SU-DHL-6 (cell line): Measurements from ENCODE around the gene ZMYND10.

Experiments
- H2AFZ ChIP-seq: fragments of 200-600 bp; sonication (generic); 2 replicates; pipeline ENCODE4 v1.6.1; 2014; ENCODE audit warnings: low read depth, mild to moderate bottlenecking, moderate library complexity, mixed read lengths, antibody characterized with exemption, low read length; ENCODE audit not compliant: severe bottlenecking
- H3F3A ChIP-seq: fragments of 200-600 bp; shearing (Covaris generic); 2 replicates; pipeline ENCODE4 v1.6.0; 2016; ENCODE audit warnings: antibody characterized with exemption, mild to moderate bottlenecking; ENCODE audit not compliant: insufficient read depth
- H3K27ac ChIP-seq: fragments of 200-600 bp; sonication (generic); 2 replicates; pipeline ENCODE4 v1.5.1; 2016; ENCODE audit warnings: low read depth, mild to moderate bottlenecking, low read length, moderate library complexity, mixed read lengths
- H3K27me3 ChIP-seq: fragments of 200-600 bp; sonication (generic), shearing (Covaris generic); 2 replicates; pipeline ENCODE4 v1.6.0; 2014; ENCODE audit warnings: mild to moderate bottlenecking, low read length
- H3K36me3 ChIP-seq: fragments of 200-600 bp; sonication (generic); 2 replicates; pipeline ENCODE4 v1.6.1; 2014; ENCODE audit warnings: mild to moderate bottlenecking, low read length, mixed read lengths
- H3K4me2 ChIP-seq: fragments of 300-600, 200-600 bp; shearing (Covaris generic), sonication (generic); 2 replicates; pipeline ENCODE4 v1.6.0; 2014; ENCODE audit warnings: low read length, low read depth, mild to moderate bottlenecking; ENCODE audit not compliant: poor library complexity, severe bottlenecking
- H3K4me3 ChIP-seq: fragments of 200-600 bp; sonication (generic); 2 replicates; pipeline ENCODE4 v1.5.1; 2014; ENCODE audit warnings: antibody characterized with exemption, low read length, mild to moderate bottlenecking, mixed read lengths; ENCODE audit not compliant: insufficient read depth, poor library complexity, severe bottlenecking
- H3K79me2 ChIP-seq: fragments of 200-600 bp; sonication (generic); 2 replicates; pipeline ENCODE4 v1.6.1; 2014; ENCODE audit warnings: mild to moderate bottlenecking, low read length, moderate library complexity; ENCODE audit not compliant: insufficient read depth
- H3K9ac ChIP-seq: fragments of 200-600 bp; sonication (generic); 2 replicates; pipeline ENCODE4 v1.7.0; 2014; ENCODE audit warnings: mild to moderate bottlenecking, low read length
- H3K9me2 ChIP-seq: fragments of 200-600 bp; sonication (generic); replicated peaks from 2 replicates; pipeline ENCODE4 v1.6.1; 2014; ENCODE audit warnings: low read length; ENCODE audit not compliant: insufficient read depth
- H3K9me3 ChIP-seq: fragments of 200-600 bp; sonication (generic); 2 replicates; pipeline ENCODE4 v1.6.1; 2014; ENCODE audit warnings: low read length, mixed read lengths; ENCODE audit not compliant: insufficient read depth
- H4K20me1 ChIP-seq: fragments of 200-600 bp; sonication (generic); 2 replicates; pipeline ENCODE4 v1.6.1; 2014; ENCODE audit warnings: low read depth, mild to moderate bottlenecking, antibody characterized with exemption, low read length, moderate library complexity, mixed read lengths
- CTCF ChIP-seq: fragments of 200-600 bp; sonication (generic); IDR thresholded peaks from one replicate; pipeline ENCODE4 v1.5.1; 2017; ENCODE audit warnings: antibody characterized with exemption, mild to moderate bottlenecking, low read length, moderate library complexity; ENCODE audit not compliant: insufficient read depth, poor library complexity, severe bottlenecking
- EZH2phosphoT487 ChIP-seq: fragments of 200-600 bp; sonication (generic), shearing (Covaris generic); conservative IDR thresholded peaks from 2 replicates; pipeline ENCODE4 v1.6.1; 2018; ENCODE audit warnings: mild to moderate bottlenecking, antibody characterized with exemption, low read length, moderate library complexity, mixed read lengths

The ZMYND10 gene

GRCh38 chr3:50390508-50391224 is 45.1 kb upstream of the ZMYND10 start:
- TF ChIP-seq CTCF (no peak), EZH2phosphoT487 (no peak)
- no peaks in the 10 kb centered on the region for H3K79me2 ChIP-seq
- H3K27me3 ChIP-seq: no peaks in the 10 kb centered on the region
- no peak overlapping the region for H2AFZ ChIP-seq
- no peaks in the 10 kb centered on the region for H3K36me3 ChIP-seq
- no peak overlapping the region for H3K4me3 ChIP-seq
- H3K9me3 ChIP-seq: no peaks in the 10 kb centered on the region
- H3K27ac ChIP-seq: no peak overlapping the region
- no peak overlapping the region for H3K4me2 ChIP-seq
- no peaks in the 10 kb centered on the region for H3F3A ChIP-seq
- no peak overlapping the region for H3K9ac ChIP-seq
- H3K9me2 ChIP-seq: no peaks in the 10 kb centered on the region
- no peaks in the 10 kb centered on the region for H4K20me1 ChIP-seq

GRCh38 chr3:50389414-50389767 is 43.9 kb upstream of the ZMYND10 start:
- no peak overlapping the region for H3K4me3 ChIP-seq
- no peak overlapping the region for H3K9ac ChIP-seq
- TF ChIP-seq CTCF: no peak
- TF ChIP-seq EZH2phosphoT487: no peak
- no peaks in the 10 kb centered on the region for H3K27me3 ChIP-seq
- H3K9me3 ChIP-seq: no peaks in the 10 kb centered on the region
- H3K36me3 ChIP-seq: no peaks in the 10 kb centered on the region
- H2AFZ ChIP-seq: no peak overlapping the region
- H3K4me2 ChIP-seq: no peak overlapping the region
- no peak overlapping the region for H3K27ac ChIP-seq
- no peaks in the 10 kb centered on the region for H3F3A ChIP-seq
- H4K20me1 ChIP-seq: no peaks in the 10 kb centered on the region
- H3K9me2 ChIP-seq: no peaks in the 10 kb centered on the region
- no peaks in the 10 kb centered on the region for H3K79me2 ChIP-seq

- Histone ChIP-seq H3K9me2 (no peaks in the 10 kb centered on the region), H3K9me3 (no peaks in the 10 kb centered on the region), H4K20me1 (no peaks in the 10 kb centered on the region), H3K79me2 (no peaks in the 10 kb centered on the region), H2AFZ (no peak overlapping the region), H3K4me3 (no peak overlapping the region), H3K9ac (no peak overlapping the region), H3K4me2 (no peak overlapping the region), H3K36me3 (no peaks in the 10 kb centered on the region), H3F3A (no peaks in the 10 kb centered on the region), H3K27ac (no peak overlapping the region), H3K27me3 (no peaks in the 10 kb centered on the region)
- TF ChIP-seq CTCF (no peak), EZH2phosphoT487 (no peak)
Observed at GRCh38 chr3:50388720-50389413, 43.3 kb upstream of the ZMYND10 start.
